AG08395 (cell line): ENCODE data around the gene ADAM23.
"Not testable (repeated sequence)": the region's sequence is repeated elsewhere in the genome, so short reads cannot be mapped to it uniquely, and the experiment has no call there.

Experiments used
- DNase-seq: peaks from one replicate; pipeline ENCODE4 v3.0.0; 2012; ENCODE audit warnings: mixed read lengths, low spot score

Gene ADAM23

GRCh38 chr2:206442833-206443734 lies at the start of gene ADAM23:
Gene ADAM23 (plus strand): TSS chr2:206443532. CDS start chr2:206443867, 335 bp downstream.
- DNase-seq: peak; percentile 71

- DNase-seq: no peak
These were observed 47.1 kb upstream of the ADAM23 start for GRCh38 chr2:206396211-206396610.

- not testable (repeated sequence) for DNase-seq
These were observed 40.3 kb upstream of the ADAM23 start for GRCh38 chr2:206402956-206403569.

GRCh38 chr2:206408323-206409320 lies 34.7 kb upstream of the ADAM23 start:
- DNase-seq: no peak

- DNase-seq: no peak
These were observed 32.6 kb upstream of the ADAM23 start for GRCh38 chr2:206410714-206411113.

- no peak for DNase-seq
These were observed 27.6 kb upstream of the ADAM23 start for GRCh38 chr2:206415618-206416243.

GRCh38 chr2:206418968-206419367 lies 24.4 kb upstream of the ADAM23 start:
- DNase-seq: no peak

GRCh38 chr2:206420721-206421120 lies 22.6 kb upstream of the ADAM23 start:
- DNase-seq: no peak

GRCh38 chr2:206422493-206422892 lies 20.8 kb upstream of the ADAM23 start:
- no peak for DNase-seq

GRCh38 chr2:206423147-206423546 lies 20.2 kb upstream of the ADAM23 start:
- DNase-seq: no peak

GRCh38 chr2:206424134-206424533 lies 19.2 kb upstream of the ADAM23 start:
- no peak for DNase-seq

GRCh38 chr2:206428783-206429182 lies 14.5 kb upstream of the ADAM23 start:
- no peak for DNase-seq

GRCh38 chr2:206430452-206430851 lies 12.9 kb upstream of the ADAM23 start:
- DNase-seq: no peak

GRCh38 chr2:206431439-206431838 lies 11.9 kb upstream of the ADAM23 start:
- DNase-seq: no peak

GRCh38 chr2:206432193-206433082 lies 10.9 kb upstream of the ADAM23 start:
- no peak for DNase-seq

- DNase-seq: no peak
These were observed 10.1 kb upstream of the ADAM23 start for GRCh38 chr2:206433190-206433589.

GRCh38 chr2:206433686-206434085 lies 9.6 kb upstream of the ADAM23 start:
- no peak for DNase-seq

- DNase-seq: no peak
These were observed 7.6 kb upstream of the ADAM23 start for GRCh38 chr2:206435742-206436141.

GRCh38 chr2:206438196-206438724 lies 5.1 kb upstream of the ADAM23 start:
- DNase-seq: no peak

- no peak for DNase-seq
These were observed 879 bp upstream of the ADAM23 start for GRCh38 chr2:206442474-206442832.
